Body of pancreas (tissue), 4 donors: ENCODE data around the gene TIGD3.

ENCODE experiments used
- POLR2A ChIP-seq, 3 donors: fragments of 450-650 bp; IDR thresholded peaks; one replicate each; pipeline ENCODE4 v1.6.1; 2016; ENCODE audit warnings: antibody characterized with exemption in 3 of 3, mild to moderate bottlenecking in 2 of 3
- TF ChIP-seq, protein P1 (sequence below), 7 experiments: fragments of 450-650 bp in 4 of 7; fragments of 200-600 bp in 3 of 7; sonication (generic) in 3 of 7; IDR thresholded peaks; one replicate each; pipeline ENCODE4 v1.5.1; 2016 to 2019; ENCODE audit warnings: antibody characterized with exemption in 7 of 7

DNA sequence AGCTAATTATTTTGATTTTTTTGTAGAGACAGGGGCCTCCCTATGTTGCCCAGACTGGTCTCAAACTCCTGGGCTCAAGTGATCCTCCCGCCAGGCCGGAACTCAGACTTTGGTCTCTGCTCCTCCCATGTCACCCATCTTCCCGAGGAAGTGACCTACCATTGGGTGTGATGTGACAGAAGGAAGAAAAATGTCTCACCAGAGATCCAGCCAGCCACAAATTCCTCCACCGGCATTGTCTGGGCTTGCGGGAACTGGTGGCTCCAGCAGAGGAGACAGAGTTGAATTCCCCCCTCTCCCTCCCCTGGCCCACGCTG lies 27.1 kb downstream of the TIGD3 start:
- no peak for TF ChIP-seq POLR2A (IDR thresholded peaks at IDR 0.05)
- TF ChIP-seq, protein P1, sequence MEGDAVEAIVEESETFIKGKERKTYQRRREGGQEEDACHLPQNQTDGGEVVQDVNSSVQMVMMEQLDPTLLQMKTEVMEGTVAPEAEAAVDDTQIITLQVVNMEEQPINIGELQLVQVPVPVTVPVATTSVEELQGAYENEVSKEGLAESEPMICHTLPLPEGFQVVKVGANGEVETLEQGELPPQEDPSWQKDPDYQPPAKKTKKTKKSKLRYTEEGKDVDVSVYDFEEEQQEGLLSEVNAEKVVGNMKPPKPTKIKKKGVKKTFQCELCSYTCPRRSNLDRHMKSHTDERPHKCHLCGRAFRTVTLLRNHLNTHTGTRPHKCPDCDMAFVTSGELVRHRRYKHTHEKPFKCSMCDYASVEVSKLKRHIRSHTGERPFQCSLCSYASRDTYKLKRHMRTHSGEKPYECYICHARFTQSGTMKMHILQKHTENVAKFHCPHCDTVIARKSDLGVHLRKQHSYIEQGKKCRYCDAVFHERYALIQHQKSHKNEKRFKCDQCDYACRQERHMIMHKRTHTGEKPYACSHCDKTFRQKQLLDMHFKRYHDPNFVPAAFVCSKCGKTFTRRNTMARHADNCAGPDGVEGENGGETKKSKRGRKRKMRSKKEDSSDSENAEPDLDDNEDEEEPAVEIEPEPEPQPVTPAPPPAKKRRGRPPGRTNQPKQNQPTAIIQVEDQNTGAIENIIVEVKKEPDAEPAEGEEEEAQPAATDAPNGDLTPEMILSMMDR (IDR thresholded peaks at IDR 0.05) = no peak
